Measurements from ENCODE around the gene ESD.
A peak's percentile ranks its signal among the peaks of the same experiment; 100 is the strongest.

Gene ESD

DNA sequence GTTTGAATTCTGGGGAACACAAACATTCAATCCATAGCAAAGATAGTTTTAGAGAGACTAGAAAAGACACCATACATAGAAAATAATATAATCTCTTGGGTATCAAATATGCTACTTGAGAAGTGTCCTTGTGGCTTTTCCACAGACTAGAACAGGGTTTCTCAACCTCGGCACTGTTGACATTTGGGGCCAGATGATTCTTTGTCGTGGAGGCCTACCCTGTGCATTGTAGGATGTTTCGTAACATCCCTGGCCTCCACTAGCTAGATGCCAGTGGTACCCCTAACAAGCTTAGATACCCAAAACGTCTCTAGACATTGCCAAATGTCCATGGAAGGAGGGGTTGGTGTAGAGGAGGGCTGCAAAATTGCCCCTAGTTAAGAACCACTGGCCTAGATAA, 2.2 kb upstream of the ESD start:
- FAIRE-seq (no peak), DNase-seq (ENCODE audit: insufficient read length, low spot score) (no peak)
- no peak for TF ChIP-seq TAF1 (IDR thresholded peaks at IDR 0.05; ENCODE audit: low read depth, low read length)
- TF ChIP-seq SPI1 (IDR thresholded peaks at IDR 0.05; ENCODE audit: low read depth, low read length): no peak
- TF ChIP-seq POU2F2 (IDR thresholded peaks at IDR 0.05; ENCODE audit: low read depth, low read length): no peak
- TF ChIP-seq PAX5 (IDR thresholded peaks at IDR 0.05; ENCODE audit: insufficient read depth, low read length, severe bottlenecking): no peak
- TF ChIP-seq POLR2A (IDR thresholded peaks at IDR 0.05; ENCODE audit: low read depth, low read length): no peak
- TF ChIP-seq POLR2AphosphoS5 (IDR thresholded peaks at IDR 0.05; ENCODE audit: low read depth, low read length): no peak

DNA sequence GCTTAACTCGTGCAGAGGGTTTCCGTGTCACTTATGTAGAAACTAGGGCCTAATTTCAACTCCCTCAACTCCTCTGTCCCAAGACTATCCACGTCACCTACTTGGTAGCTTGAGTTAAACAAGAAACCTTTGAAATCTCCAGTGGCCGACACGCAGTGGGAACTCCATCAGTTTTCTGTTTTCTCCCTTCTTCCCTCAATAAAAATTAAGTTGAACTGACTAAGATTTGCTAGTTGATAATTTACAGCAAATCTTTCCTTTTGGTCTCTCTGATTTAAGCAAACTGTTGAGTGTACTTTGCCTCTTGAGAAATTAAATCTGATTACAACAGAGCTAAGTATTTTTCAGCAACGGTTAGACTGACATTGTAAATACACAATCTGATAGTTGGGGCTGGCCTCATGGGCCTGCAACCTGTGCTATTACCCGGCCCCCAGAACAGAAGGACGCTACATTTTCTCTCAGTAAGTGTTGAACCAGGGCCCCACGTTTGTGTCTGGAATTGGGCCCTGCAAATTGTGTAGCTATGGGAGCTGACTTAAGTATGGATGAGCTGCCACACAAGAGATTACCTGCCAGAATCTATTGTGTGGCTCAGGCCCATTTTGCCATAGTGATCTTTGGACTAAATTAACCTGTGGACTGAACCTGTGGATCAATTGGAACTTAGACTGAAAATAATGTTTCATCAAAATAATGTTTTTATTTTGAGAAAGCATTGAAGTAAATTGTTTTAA, 708 bp upstream of the ESD start:
- DNase-seq (ENCODE audit: insufficient read length, low spot score) (no peak), FAIRE-seq (peak; percentile 66)
- no peak for TF ChIP-seq POU2F2 (IDR thresholded peaks at IDR 0.05; ENCODE audit: low read depth, low read length)

DNA sequence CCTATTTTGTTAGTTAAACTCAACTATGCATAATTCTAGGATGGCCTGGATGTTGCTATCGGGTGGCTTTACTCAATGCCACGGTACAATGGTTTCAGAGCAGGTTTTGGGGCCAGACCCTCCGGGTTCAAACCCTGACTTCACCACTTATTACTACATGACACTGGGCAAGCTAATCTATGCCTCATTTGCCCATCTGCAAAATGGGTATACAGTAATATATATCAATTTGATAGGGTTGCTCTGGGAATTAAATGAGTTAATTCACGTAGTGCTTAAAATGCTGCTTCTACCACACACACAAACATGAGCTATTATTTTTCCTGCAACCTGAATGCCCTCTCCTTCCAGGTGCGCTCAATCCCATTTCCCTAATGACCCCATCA, 839 bp downstream of the ESD start:
- TF ChIP-seq PAX5 (IDR thresholded peaks at IDR 0.05; ENCODE audit: insufficient read depth, low read length, severe bottlenecking): no peak
- TF ChIP-seq TAF1 (IDR thresholded peaks at IDR 0.05; ENCODE audit: low read depth, low read length): no peak
- no peak for TF ChIP-seq POLR2AphosphoS5 (IDR thresholded peaks at IDR 0.05; ENCODE audit: low read depth, low read length)
- TF ChIP-seq POU2F2 (IDR thresholded peaks at IDR 0.05; ENCODE audit: low read depth, low read length): no peak
- TF ChIP-seq POLR2A (IDR thresholded peaks at IDR 0.05; ENCODE audit: low read depth, low read length): no peak
- no peak for TF ChIP-seq SPI1 (IDR thresholded peaks at IDR 0.05; ENCODE audit: low read depth, low read length)
- DNase-seq (ENCODE audit: insufficient read length, low spot score) (no peak), FAIRE-seq (no peak)

DNA sequence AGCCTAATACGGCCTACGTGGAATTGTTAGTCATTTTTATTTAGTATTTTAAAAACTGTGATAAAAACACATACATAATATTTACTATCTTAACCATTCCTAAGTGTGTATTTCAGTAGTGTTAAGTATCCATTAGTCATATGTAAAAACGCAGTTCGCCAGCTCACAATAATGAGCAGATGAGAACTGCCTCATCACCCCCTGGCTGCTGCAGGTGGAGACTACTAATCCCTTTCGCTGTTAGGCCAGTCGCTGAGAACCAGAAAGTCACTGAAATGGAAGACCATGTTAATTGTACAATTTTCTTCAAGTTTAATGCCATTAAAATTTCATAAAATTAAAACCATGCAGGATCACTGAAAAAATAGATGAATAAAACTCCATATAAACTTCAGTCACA, 1.6 kb downstream of the ESD start:
- DNase-seq (ENCODE audit: insufficient read length, low spot score) (no peak), FAIRE-seq (no peak)
- no peak for TF ChIP-seq TAF1 (IDR thresholded peaks at IDR 0.05; ENCODE audit: low read depth, low read length)
- no peak for TF ChIP-seq SPI1 (IDR thresholded peaks at IDR 0.05; ENCODE audit: low read depth, low read length)
- no peak for TF ChIP-seq PAX5 (IDR thresholded peaks at IDR 0.05; ENCODE audit: insufficient read depth, low read length, severe bottlenecking)
- no peak for TF ChIP-seq POLR2AphosphoS5 (IDR thresholded peaks at IDR 0.05; ENCODE audit: low read depth, low read length)
- TF ChIP-seq POU2F2 (IDR thresholded peaks at IDR 0.05; ENCODE audit: low read depth, low read length): no peak
- no peak for TF ChIP-seq POLR2A (IDR thresholded peaks at IDR 0.05; ENCODE audit: low read depth, low read length)

DNA sequence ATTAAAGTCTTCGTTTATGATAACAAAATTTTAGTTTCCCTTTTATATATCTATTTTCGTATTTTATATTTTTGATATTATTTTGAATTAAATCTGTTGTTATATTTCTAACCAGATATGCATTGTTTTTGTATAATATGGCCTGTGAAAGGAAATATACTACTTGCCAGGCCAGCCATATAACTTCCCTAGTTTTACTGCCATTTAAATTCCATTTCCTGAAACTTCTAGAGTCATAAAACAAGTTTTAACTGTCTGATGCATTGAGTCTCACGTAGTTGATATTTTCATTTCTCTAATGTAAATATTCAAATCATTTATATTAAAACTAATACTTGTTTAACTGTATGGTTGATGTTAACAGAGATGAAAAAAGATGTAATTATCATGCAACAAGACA, 13.5 kb downstream of the ESD start:
- DNase-seq (ENCODE audit: insufficient read length, low spot score): no peak
- FAIRE-seq: no peak
- no peak for TF ChIP-seq TAF1 (IDR thresholded peaks at IDR 0.05; ENCODE audit: low read depth, low read length)
- TF ChIP-seq SPI1 (IDR thresholded peaks at IDR 0.05; ENCODE audit: low read depth, low read length): no peak
- no peak for TF ChIP-seq POLR2A (IDR thresholded peaks at IDR 0.05; ENCODE audit: low read depth, low read length)
- no peak for TF ChIP-seq POU2F2 (IDR thresholded peaks at IDR 0.05; ENCODE audit: low read depth, low read length)
- no peak for TF ChIP-seq POLR2AphosphoS5 (IDR thresholded peaks at IDR 0.05; ENCODE audit: low read depth, low read length)
- no peak for TF ChIP-seq PAX5 (IDR thresholded peaks at IDR 0.05; ENCODE audit: insufficient read depth, low read length, severe bottlenecking)

DNA sequence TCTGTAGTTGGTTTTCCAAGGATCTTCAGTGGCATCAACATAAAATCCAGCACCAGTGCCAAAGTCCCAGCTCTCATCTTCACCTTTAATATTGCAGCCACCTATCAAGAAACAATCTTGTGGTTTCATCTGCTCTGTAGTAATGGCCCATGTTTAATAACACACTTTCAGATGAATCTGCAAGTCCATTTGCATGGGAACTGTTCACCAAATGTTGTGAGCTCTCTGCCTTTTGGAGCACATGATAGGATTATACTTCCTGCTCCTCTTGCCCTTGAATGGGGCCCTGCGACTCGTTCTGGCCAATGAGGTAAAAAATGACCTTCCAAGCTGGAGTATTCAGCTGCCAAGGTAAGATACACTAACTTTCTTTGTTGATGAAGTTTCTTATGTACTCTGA, 14.3 kb downstream of the ESD start:
- DNase-seq (ENCODE audit: insufficient read length, low spot score) (no peak), FAIRE-seq (no peak)
- no peak for TF ChIP-seq POLR2A (IDR thresholded peaks at IDR 0.05; ENCODE audit: low read depth, low read length)
- no peak for TF ChIP-seq SPI1 (IDR thresholded peaks at IDR 0.05; ENCODE audit: low read depth, low read length)
- no peak for TF ChIP-seq POLR2AphosphoS5 (IDR thresholded peaks at IDR 0.05; ENCODE audit: low read depth, low read length)
- TF ChIP-seq POU2F2 (IDR thresholded peaks at IDR 0.05; ENCODE audit: low read depth, low read length): no peak
- TF ChIP-seq TAF1 (IDR thresholded peaks at IDR 0.05; ENCODE audit: low read depth, low read length): no peak
- no peak for TF ChIP-seq PAX5 (IDR thresholded peaks at IDR 0.05; ENCODE audit: insufficient read depth, low read length, severe bottlenecking)

DNA sequence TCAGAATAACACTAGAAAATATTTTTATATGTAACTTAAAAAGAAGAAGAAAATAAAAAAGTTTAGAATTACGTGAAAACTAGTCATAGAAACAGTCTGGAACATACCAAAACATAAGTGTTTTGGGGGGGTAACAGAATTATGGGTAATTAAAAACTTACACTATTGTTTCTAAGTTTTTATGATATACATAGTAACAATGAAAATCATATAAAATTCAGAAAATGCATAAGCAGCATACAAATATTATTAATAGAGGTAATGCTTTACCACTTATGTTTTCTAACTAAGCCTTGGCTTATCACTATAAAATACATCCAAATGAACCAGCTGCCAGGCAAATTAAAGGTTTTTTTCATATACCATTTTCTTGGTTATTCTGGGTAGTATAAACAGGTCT, 14.9 kb downstream of the ESD start:
- FAIRE-seq (no peak), DNase-seq (ENCODE audit: insufficient read length, low spot score) (no peak)
- TF ChIP-seq POLR2AphosphoS5 (IDR thresholded peaks at IDR 0.05; ENCODE audit: low read depth, low read length): no peak

DNA sequence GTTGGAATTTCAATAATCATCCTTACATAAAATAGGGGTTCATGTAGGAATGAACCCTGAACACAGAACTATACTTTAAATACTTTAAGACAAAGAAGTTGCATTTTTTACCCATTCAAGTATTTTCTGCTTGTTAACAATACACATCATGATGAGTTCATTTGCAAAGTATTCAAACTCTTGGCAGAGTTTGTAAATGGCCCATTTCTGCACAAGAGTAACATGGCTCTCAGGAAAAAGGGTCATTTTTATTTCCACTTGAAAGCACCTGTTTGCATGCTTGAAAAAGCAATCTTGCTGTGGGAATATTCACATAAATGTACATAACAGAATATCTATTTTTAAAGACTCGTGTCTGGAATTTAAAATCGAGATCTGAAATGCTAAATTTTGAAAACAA, 18.1 kb downstream of the ESD start:
- no peak for TF ChIP-seq SPI1 (IDR thresholded peaks at IDR 0.05; ENCODE audit: low read depth, low read length)
- TF ChIP-seq POLR2AphosphoS5 (IDR thresholded peaks at IDR 0.05; ENCODE audit: low read depth, low read length): no peak
- no peak for TF ChIP-seq TAF1 (IDR thresholded peaks at IDR 0.05; ENCODE audit: low read depth, low read length)
- no peak for TF ChIP-seq POLR2A (IDR thresholded peaks at IDR 0.05; ENCODE audit: low read depth, low read length)
- TF ChIP-seq PAX5 (IDR thresholded peaks at IDR 0.05; ENCODE audit: insufficient read depth, low read length, severe bottlenecking): no peak
- no peak for DNase-seq (ENCODE audit: insufficient read length, low spot score)
- no peak for FAIRE-seq

DNA sequence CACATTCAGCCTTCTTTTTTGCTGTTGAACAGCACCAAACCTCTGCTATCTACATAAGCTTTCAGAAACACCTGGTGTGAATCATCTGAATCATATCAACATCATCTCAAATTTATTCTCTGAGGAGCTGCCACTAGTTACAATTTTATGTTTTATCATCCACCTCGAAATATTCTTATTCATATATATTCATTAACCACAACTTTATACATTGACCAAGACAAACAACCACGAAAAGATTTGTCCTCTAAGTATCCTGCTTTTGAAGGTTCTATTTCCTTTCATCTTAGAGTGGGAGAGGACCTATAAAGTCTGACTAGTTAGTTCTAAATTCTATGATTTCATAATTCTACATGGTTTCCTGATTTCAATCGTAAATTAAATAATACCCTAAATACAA, 18.9 kb downstream of the ESD start:
- no peak for TF ChIP-seq PAX5 (IDR thresholded peaks at IDR 0.05; ENCODE audit: insufficient read depth, low read length, severe bottlenecking)
- TF ChIP-seq POLR2A (IDR thresholded peaks at IDR 0.05; ENCODE audit: low read depth, low read length): no peak
- TF ChIP-seq POU2F2 (IDR thresholded peaks at IDR 0.05; ENCODE audit: low read depth, low read length): no peak
- TF ChIP-seq TAF1 (IDR thresholded peaks at IDR 0.05; ENCODE audit: low read depth, low read length): no peak
- TF ChIP-seq POLR2AphosphoS5 (IDR thresholded peaks at IDR 0.05; ENCODE audit: low read depth, low read length): no peak
- TF ChIP-seq SPI1 (IDR thresholded peaks at IDR 0.05; ENCODE audit: low read depth, low read length): no peak
- FAIRE-seq (no peak), DNase-seq (ENCODE audit: insufficient read length, low spot score) (no peak)

DNA sequence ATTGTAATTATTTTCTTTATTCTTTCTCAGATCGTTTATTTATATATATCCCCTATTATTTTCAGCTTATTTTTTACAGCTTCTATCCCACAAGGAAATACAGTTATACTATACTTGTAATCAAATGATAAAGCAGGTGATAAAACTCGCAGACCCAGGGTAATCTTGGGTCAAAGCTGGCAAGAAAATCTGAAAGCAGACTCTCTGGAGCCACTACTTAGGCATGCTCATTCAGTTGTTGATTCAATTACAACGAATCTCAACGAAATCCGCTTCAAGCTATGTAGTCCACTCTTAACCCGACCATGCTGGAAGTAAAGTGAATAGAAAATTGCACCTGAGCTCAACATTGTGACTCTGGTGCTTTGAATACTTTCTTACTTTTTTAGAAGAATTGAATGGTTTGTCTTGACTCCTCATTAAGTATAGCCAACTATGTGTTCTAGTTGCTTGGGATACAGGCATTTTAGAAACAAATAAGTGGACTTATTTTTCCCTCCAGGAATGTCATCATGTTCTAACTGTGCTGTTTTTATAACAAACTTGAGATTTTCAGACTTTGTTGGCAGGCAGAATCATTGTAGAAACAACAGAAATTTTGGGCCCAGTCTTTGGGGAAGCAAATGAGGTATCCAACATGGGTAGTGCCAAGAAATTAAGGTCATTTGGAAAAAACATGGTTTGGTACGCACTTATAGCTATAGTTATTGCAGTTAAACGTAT, 21.4 kb downstream of the ESD start:
- DNase-seq (ENCODE audit: insufficient read length, low spot score): no peak
- TF ChIP-seq TAF1 (IDR thresholded peaks at IDR 0.05; ENCODE audit: low read depth, low read length): no peak
- no peak for TF ChIP-seq POLR2A (IDR thresholded peaks at IDR 0.05; ENCODE audit: low read depth, low read length)
- TF ChIP-seq POLR2AphosphoS5 (IDR thresholded peaks at IDR 0.05; ENCODE audit: low read depth, low read length): no peak
- TF ChIP-seq SPI1 (IDR thresholded peaks at IDR 0.05; ENCODE audit: low read depth, low read length): no peak
- TF ChIP-seq POU2F2 (IDR thresholded peaks at IDR 0.05; ENCODE audit: low read depth, low read length): no peak
- TF ChIP-seq PAX5 (IDR thresholded peaks at IDR 0.05; ENCODE audit: insufficient read depth, low read length, severe bottlenecking): no peak
- no peak for FAIRE-seq
